ENCODE results near the gene MAP3K5. TPM values are rescaled to one million over a fixed set of nuclear protein-coding genes. Genes with fewer than 3 reads are reported as not detected.

Gene MAP3K5
- total RNA-seq, 2 donors from 2014 or later, result 65.7 to 98.4 TPM

DNA sequence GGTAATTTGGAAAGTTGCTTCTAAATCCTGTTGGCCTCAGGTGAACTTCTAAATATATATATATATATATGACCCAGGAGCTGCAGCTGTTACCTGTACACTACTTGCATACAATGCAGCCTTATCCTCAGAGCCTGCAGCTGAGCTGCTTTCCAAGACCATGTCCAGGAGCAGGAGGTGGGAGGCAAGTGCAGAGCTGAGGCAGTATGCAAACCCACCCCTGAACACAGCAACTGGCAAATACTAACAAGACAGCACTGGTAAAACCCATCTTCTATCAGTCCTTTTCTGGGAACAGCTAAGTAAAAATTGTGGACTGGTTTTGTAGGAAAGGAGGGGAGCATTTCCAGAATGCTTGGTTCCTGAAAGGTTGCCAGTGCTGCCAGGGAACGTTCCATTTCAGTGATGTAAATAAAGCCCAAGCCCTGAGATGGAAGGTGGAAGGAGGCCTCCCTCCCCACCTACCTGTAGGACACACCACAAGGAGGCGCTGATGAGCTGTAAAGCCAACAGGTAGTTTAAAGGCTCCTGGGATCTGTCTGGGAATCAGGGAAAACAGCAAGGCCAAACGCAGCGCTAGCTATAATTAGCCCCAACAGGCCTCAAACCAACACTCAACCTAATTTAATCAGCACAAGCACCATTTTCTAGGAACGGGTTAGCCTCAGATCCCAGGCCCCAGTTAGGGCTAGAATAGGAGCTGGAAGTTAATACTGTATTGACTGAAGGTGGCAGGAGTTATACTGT lies 148.3 kb downstream of the MAP3K5 start:
- intact Hi-C loops (cut with DNase I), result loop anchor here (1.0 to 10.0 kb wide), 3 partner anchors 37 to 148 kb away; partner anchors contain the start of gene MAP3K5
- Histone ChIP-seq H3K4me1 (replicated peaks) (peaks cover 3% of the 10 kb centered on the region), H3K27ac (peak overlapping the region; percentile 53 to 73), H3K27me3 (replicated peaks; ENCODE audit: insufficient read depth) (no peaks in the 10 kb centered on the region), H3K4me3 (no peak overlapping the region), H3K9me3 (no peaks in the 10 kb centered on the region), H3K36me3 (no peaks in the 10 kb centered on the region)
- DNase-seq (ENCODE audit: low spot score), result peak; percentile 97
- TF ChIP-seq POLR2AphosphoS5 (IDR thresholded peaks at IDR 0.05) (peak; percentile 86), CTCF (IDR thresholded peaks at IDR 0.05) (peak; percentile 85 to 97 (median 96)), POLR2A (IDR thresholded peaks at IDR 0.05) (no peak)
- WGBS, result under 1% methylated on average over 5 of the region's 5 CpGs

GRCh38 chr6:136641873-136642465 lies 150.3 kb downstream of the MAP3K5 start:
- Histone ChIP-seq H3K4me3 (no peak overlapping the region), H3K36me3 (no peaks in the 10 kb centered on the region), H3K4me1 (replicated peaks) (peaks cover 3% of the 10 kb centered on the region), H3K27me3 (replicated peaks; ENCODE audit: insufficient read depth) (no peaks in the 10 kb centered on the region), H3K9me3 (no peaks in the 10 kb centered on the region), H3K27ac (no peak overlapping the region)
- no peak for DNase-seq (ENCODE audit: low spot score)
- no peak for TF ChIP-seq POLR2AphosphoS5 (IDR thresholded peaks at IDR 0.05)
- TF ChIP-seq CTCF (IDR thresholded peaks at IDR 0.05), result no peak
- TF ChIP-seq POLR2A (IDR thresholded peaks at IDR 0.05), result no peak
- intact Hi-C loops (cut with DNase I), result loop anchor here (5.0 to 10.0 kb wide), 2 partner anchors 35 to 93 kb away; no protein-coding TSS in a partner anchor
- 95% methylated on average over 3 of the region's 3 CpGs for WGBS

GRCh38 chr6:136641166-136641565 lies 151.1 kb downstream of the MAP3K5 start:
- no peak overlapping the region for H3K4me3 ChIP-seq
- H3K36me3 ChIP-seq, result no peaks in the 10 kb centered on the region
- H3K27me3 ChIP-seq (replicated peaks; ENCODE audit: insufficient read depth), result no peaks in the 10 kb centered on the region
- H3K9me3 ChIP-seq, result no peaks in the 10 kb centered on the region
- H3K27ac ChIP-seq, result no peak overlapping the region
- peaks cover 3% of the 10 kb centered on the region for H3K4me1 ChIP-seq (replicated peaks)
- no peak for DNase-seq (ENCODE audit: low spot score)
- TF ChIP-seq POLR2AphosphoS5 (IDR thresholded peaks at IDR 0.05), result no peak
- no peak for TF ChIP-seq POLR2A (IDR thresholded peaks at IDR 0.05)
- no peak for TF ChIP-seq CTCF (IDR thresholded peaks at IDR 0.05)
- WGBS, result 91% methylated on average over 3 of the region's 3 CpGs
- intact Hi-C loops (cut with DNase I), result loop anchor here (5.0 to 10.0 kb wide), 2 partner anchors 34 to 94 kb away; no protein-coding TSS in a partner anchor

- no peak overlapping the region for H3K27ac ChIP-seq
- no peak overlapping the region for H3K4me3 ChIP-seq
- no peak for DNase-seq (ENCODE audit: low spot score)
- no peaks in the 10 kb centered on the region for H3K27me3 ChIP-seq (replicated peaks; ENCODE audit: insufficient read depth)
- WGBS, result 85% methylated on average over 5 of the region's 5 CpGs
- intact Hi-C loops (cut with DNase I), result loop anchor here (5.0 to 10.0 kb wide), 2 partner anchors 33 to 94 kb away; no protein-coding TSS in a partner anchor
- H3K4me1 ChIP-seq (replicated peaks), result peaks cover 3% of the 10 kb centered on the region
- H3K9me3 ChIP-seq, result no peaks in the 10 kb centered on the region
- TF ChIP-seq POLR2AphosphoS5 (IDR thresholded peaks at IDR 0.05) (no peak), POLR2A (IDR thresholded peaks at IDR 0.05) (no peak)
- H3K36me3 ChIP-seq, result no peaks in the 10 kb centered on the region
Observed at GRCh38 chr6:136640132-136640915, 152.0 kb downstream of the MAP3K5 start.

DNA sequence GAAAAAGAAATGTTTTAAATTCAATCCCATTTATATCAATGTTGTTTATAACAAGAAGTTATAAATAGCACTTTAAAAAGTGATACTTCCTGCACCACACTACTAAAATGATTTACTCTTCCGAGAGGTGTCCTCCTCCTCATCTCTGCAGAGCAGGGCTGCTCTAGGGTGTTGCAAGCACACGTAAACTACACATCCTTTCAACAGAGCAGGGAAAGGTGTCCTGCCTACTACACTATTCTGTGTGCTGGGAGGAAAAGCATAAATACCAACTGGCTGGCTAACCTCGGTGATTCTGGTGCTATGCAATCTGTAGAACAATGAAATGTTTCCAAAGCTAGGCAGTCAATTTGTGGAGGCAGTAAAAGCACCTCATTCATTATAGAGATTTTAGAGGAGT lies 152.6 kb downstream of the MAP3K5 start:
- no peak overlapping the region for H3K4me3 ChIP-seq
- TF ChIP-seq CTCF (IDR thresholded peaks at IDR 0.05), result no peak

More for the DNA sequence above, 152.6 kb downstream of the MAP3K5 start:
- 83% methylated on average over 3 of the region's 3 CpGs for WGBS
- Histone ChIP-seq H3K36me3 (no peaks in the 10 kb centered on the region), H3K9me3 (no peaks in the 10 kb centered on the region), H3K27me3 (replicated peaks; ENCODE audit: insufficient read depth) (no peaks in the 10 kb centered on the region), H3K4me1 (replicated peaks) (peaks cover 3% of the 10 kb centered on the region), H3K27ac (no peak overlapping the region)
- intact Hi-C loops (cut with DNase I), result loop anchor here (5.0 to 10.0 kb wide), 2 partner anchors 32 to 95 kb away; no protein-coding TSS in a partner anchor
- no peak for DNase-seq (ENCODE audit: low spot score)
